ENCODE measurements around the gene ATP2C1.
A peak's percentile ranks its signal among the peaks of the same experiment; 100 is the strongest.

ATP2C1 gene

GRCh38 chr3:131053043-131053859, 159.4 kb downstream of the ATP2C1 start:
- DNase-seq, result peak; percentile 3
